ENCODE measurements around the gene COX20. TPM values are rescaled to one million over a fixed set of nuclear protein-coding genes. Genes with fewer than 3 reads are reported as not detected.
"Not testable (repeated sequence)": the region's sequence is repeated elsewhere in the genome, so short reads cannot be mapped to it uniquely, and the experiment has no call there.

The COX20 gene
- total RNA-seq = 10 to 100 TPM; 22.2 to 22.9 TPM

GRCh38 chr1:244835276-244836134 is at the start of gene COX20:
TSS of gene COX20 (plus strand) at chr1:244835658. CDS start at chr1:244835715, 57 bp downstream.
- no peaks in the 10 kb centered on the region for H3K27me3 Mint-ChIP-seq

GRCh38 chr1:244788493-244789275 is 46.8 kb upstream of the COX20 start:
- no peak for DNase-seq
- Mint-ChIP-seq H3K4me3 (no peak overlapping the region), H3K4me1 (no peaks in the 10 kb centered on the region), H3K36me3 (ENCODE audit: low read depth) (no peaks in the 10 kb centered on the region), H3K27me3 (no peaks in the 10 kb centered on the region), H3K9me3 (no peaks in the 10 kb centered on the region), H3K27ac (no peak overlapping the region)
- ChIA-PET POLR2A (no interaction called here), CTCF (no interaction called here)

More at GRCh38 chr1:244835276-244836134, at the start of gene COX20:
- Mint-ChIP-seq H3K9me3 (no peaks in the 10 kb centered on the region), H3K4me3 (peak within 1 kb of the TSS; percentile 83), H3K36me3 (ENCODE audit: low read depth) (peaks cover 44% of the 10 kb centered on the region), H3K27ac (peak within 1 kb of the TSS; percentile 99), H3K4me1 (peaks cover 50% of the 10 kb centered on the region)
- ChIA-PET CTCF (interaction anchor here (1.3 to 7.8 kb wide), 8 partner anchors 12 to 321 kb away, joined by 3 to 92 read pairs (median 10); partner anchors contain the start of gene HNRNPU), POLR2A (interaction anchor here (0.9 to 16.7 kb wide), 20 partner anchors 8 to 385 kb away, joined by 3 to 925 read pairs (median 8); partner anchors contain the start of genes ADSS2, DESI2 and HNRNPU)
- DNase-seq = peak; percentile 88

- Mint-ChIP-seq H3K9me3 (no peaks in the 10 kb centered on the region), H3K4me1 (no peaks in the 10 kb centered on the region), H3K27ac (no peak overlapping the region), H3K36me3 (ENCODE audit: low read depth) (no peaks in the 10 kb centered on the region), H3K27me3 (no peaks in the 10 kb centered on the region), H3K4me3 (no peak overlapping the region)
- ChIA-PET POLR2A (no interaction called here), CTCF (interaction anchor here (1.9 kb wide), 1 partner anchor 12 kb away, joined by 6 read pairs; no protein-coding TSS in a partner anchor)
- no peak for DNase-seq
Measured at GRCh38 chr1:244789276-244789580, 46.2 kb upstream of the COX20 start.

- no peaks in the 10 kb centered on the region for H3K9me3 Mint-ChIP-seq
- DNase-seq = no peak
- H3K4me1 Mint-ChIP-seq = no peaks in the 10 kb centered on the region
- ChIA-PET CTCF (interaction anchor here (1.9 kb wide), 1 partner anchor 11 kb away, joined by 6 read pairs; no protein-coding TSS in a partner anchor), POLR2A (interaction anchor here (1.1 kb wide), 1 partner anchor 11 kb away, joined by 3 read pairs; no protein-coding TSS in a partner anchor)
- H3K27me3 Mint-ChIP-seq = no peaks in the 10 kb centered on the region
- H3K36me3 Mint-ChIP-seq (ENCODE audit: low read depth) = no peaks in the 10 kb centered on the region
- H3K27ac Mint-ChIP-seq = no peak overlapping the region
- H3K4me3 Mint-ChIP-seq = no peak overlapping the region
Measured at GRCh38 chr1:244789731-244790130, 45.7 kb upstream of the COX20 start.

- ChIA-PET POLR2A (interaction anchor here (1.1 kb wide), 1 partner anchor 12 kb away, joined by 3 read pairs; no protein-coding TSS in a partner anchor), CTCF (interaction anchor here (1.9 kb wide), 1 partner anchor 10 kb away, joined by 6 read pairs; no protein-coding TSS in a partner anchor)
- Mint-ChIP-seq H3K9me3 (no peaks in the 10 kb centered on the region), H3K4me1 (no peaks in the 10 kb centered on the region), H3K4me3 (no peak overlapping the region), H3K36me3 (ENCODE audit: low read depth) (no peaks in the 10 kb centered on the region), H3K27me3 (no peaks in the 10 kb centered on the region), H3K27ac (no peak overlapping the region)
- DNase-seq = no peak
Measured at GRCh38 chr1:244791061-244791460, 44.4 kb upstream of the COX20 start.

GRCh38 chr1:244792188-244792850 is 43.1 kb upstream of the COX20 start:
- ChIA-PET CTCF (interaction anchor here (0.6 to 1.3 kb wide), 2 partner anchors 109 to 250 kb away, joined by 3 read pairs; no protein-coding TSS in a partner anchor), POLR2A (no interaction called here)
- H3K27me3 Mint-ChIP-seq = no peaks in the 10 kb centered on the region
- H3K4me1 Mint-ChIP-seq = no peaks in the 10 kb centered on the region
- no peaks in the 10 kb centered on the region for H3K36me3 Mint-ChIP-seq (ENCODE audit: low read depth)
- H3K27ac Mint-ChIP-seq = no peak overlapping the region
- H3K9me3 Mint-ChIP-seq = no peaks in the 10 kb centered on the region
- H3K4me3 Mint-ChIP-seq = no peak overlapping the region
- no peak for DNase-seq

GRCh38 chr1:244794071-244794470 is 41.4 kb upstream of the COX20 start:
- Mint-ChIP-seq H3K4me1 (no peaks in the 10 kb centered on the region), H3K27me3 (no peaks in the 10 kb centered on the region), H3K9me3 (no peaks in the 10 kb centered on the region), H3K4me3 (no peak overlapping the region), H3K36me3 (ENCODE audit: low read depth) (no peaks in the 10 kb centered on the region), H3K27ac (no peak overlapping the region)
- CTCF ChIA-PET = interaction anchor here (1.2 to 6.1 kb wide), 4 partner anchors 144 to 248 kb away, joined by 3 to 77 read pairs (median 3); no protein-coding TSS in a partner anchor
- DNase-seq = no peak
- POLR2A ChIA-PET = no interaction called here

- H3K36me3 Mint-ChIP-seq (ENCODE audit: low read depth); H3K27me3 Mint-ChIP-seq; DNase-seq; H3K27ac Mint-ChIP-seq; H3K4me3 Mint-ChIP-seq; POLR2A ChIA-PET; H3K9me3 Mint-ChIP-seq; H3K4me1 Mint-ChIP-seq: not testable (repeated sequence)
- CTCF ChIA-PET = interaction anchor here (1.0 to 6.1 kb wide), 4 partner anchors 144 to 248 kb away, joined by 3 to 77 read pairs (median 3); no protein-coding TSS in a partner anchor
Measured at GRCh38 chr1:244794516-244794915, 40.9 kb upstream of the COX20 start.

- ChIA-PET POLR2A (interaction anchor here (0.8 kb wide), 1 partner anchor 194 kb away, joined by 3 read pairs; no protein-coding TSS in a partner anchor), CTCF (interaction anchor here (0.7 to 6.1 kb wide), 19 partner anchors 11 to 334 kb away, joined by 3 to 77 read pairs (median 4); no protein-coding TSS in a partner anchor)
- no peak overlapping the region for H3K27ac Mint-ChIP-seq
- peak; percentile 47 for DNase-seq
- H3K4me1 Mint-ChIP-seq = peaks cover 5% of the 10 kb centered on the region
- H3K27me3 Mint-ChIP-seq = peaks cover 2% of the 10 kb centered on the region
- no peaks in the 10 kb centered on the region for H3K36me3 Mint-ChIP-seq (ENCODE audit: low read depth)
- H3K9me3 Mint-ChIP-seq = no peaks in the 10 kb centered on the region
- H3K4me3 Mint-ChIP-seq = no peak overlapping the region
Measured at GRCh38 chr1:244796719-244797406, 38.6 kb upstream of the COX20 start.

GRCh38 chr1:244800821-244801220 is 34.6 kb upstream of the COX20 start:
- Mint-ChIP-seq H3K27ac (no peak overlapping the region), H3K27me3 (peaks cover 4% of the 10 kb centered on the region), H3K36me3 (ENCODE audit: low read depth) (no peaks in the 10 kb centered on the region), H3K4me3 (no peak overlapping the region), H3K4me1 (peaks cover 5% of the 10 kb centered on the region), H3K9me3 (no peaks in the 10 kb centered on the region)
- POLR2A ChIA-PET = interaction anchor here (1.5 to 2.3 kb wide), 2 partner anchors 34 to 47 kb away, joined by 4 to 9 read pairs; partner anchors contain the start of gene COX20
- CTCF ChIA-PET = interaction anchor here (0.6 to 3.4 kb wide), 15 partner anchors 11 to 251 kb away, joined by 3 to 55 read pairs (median 6); partner anchors contain the start of genes COX20 and HNRNPU
- no peak for DNase-seq

- Mint-ChIP-seq H3K36me3 (ENCODE audit: low read depth) (no peaks in the 10 kb centered on the region), H3K27ac (no peak overlapping the region), H3K4me1 (peaks cover 5% of the 10 kb centered on the region), H3K4me3 (no peak overlapping the region), H3K27me3 (peaks cover 4% of the 10 kb centered on the region), H3K9me3 (no peaks in the 10 kb centered on the region)
- DNase-seq = peak; percentile 51
- ChIA-PET POLR2A (interaction anchor here (0.8 to 2.3 kb wide), 4 partner anchors 9 to 242 kb away, joined by 3 to 9 read pairs (median 4); partner anchors contain the start of gene COX20), CTCF (interaction anchor here (0.6 to 3.4 kb wide), 19 partner anchors 11 to 250 kb away, joined by 3 to 55 read pairs (median 6); partner anchors contain the start of genes COX20 and HNRNPU)
Measured at GRCh38 chr1:244801246-244801645, 34.2 kb upstream of the COX20 start.
